VCaP (cell line): Measurements from ENCODE around the gene SLC22A12.
"Not testable (repeated sequence)": the region's sequence is repeated elsewhere in the genome, so short reads cannot be mapped to it uniquely, and the experiment has no call there.

Experiments
- H3K27ac ChIP-seq: fragments of 450-650 bp; 2 replicates; pipeline ENCODE4 v1.5.1; 2017
- TF ChIP-seq, protein P1 (sequence below): fragments of 450-650 bp; conservative IDR thresholded peaks from 2 replicates; pipeline ENCODE4 v1.5.1; 2017; ENCODE audit warnings: mild to moderate bottlenecking, moderate library complexity

The SLC22A12 gene

DNA sequence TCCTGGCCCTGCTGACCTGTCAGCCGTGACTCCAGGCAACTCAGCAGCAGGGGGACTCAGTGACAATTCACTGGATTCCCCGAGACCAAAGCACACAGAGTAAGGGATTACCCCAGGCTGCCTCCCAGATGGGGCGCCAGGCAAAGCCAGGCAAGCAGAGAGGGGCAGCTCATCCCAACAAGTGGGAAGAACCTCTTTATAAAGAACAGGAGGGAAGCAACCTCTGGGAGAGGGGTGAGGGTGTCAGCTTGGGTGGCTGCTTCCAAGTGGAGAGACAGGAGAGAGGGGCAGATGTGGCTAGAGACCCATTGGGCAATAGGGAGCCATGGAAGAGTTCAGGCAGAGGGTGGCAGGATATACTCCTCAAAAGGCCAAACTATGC lies 1.2 kb downstream of the SLC22A12 start:
- H3K27ac ChIP-seq = no peak overlapping the region
- TF ChIP-seq, protein P1, sequence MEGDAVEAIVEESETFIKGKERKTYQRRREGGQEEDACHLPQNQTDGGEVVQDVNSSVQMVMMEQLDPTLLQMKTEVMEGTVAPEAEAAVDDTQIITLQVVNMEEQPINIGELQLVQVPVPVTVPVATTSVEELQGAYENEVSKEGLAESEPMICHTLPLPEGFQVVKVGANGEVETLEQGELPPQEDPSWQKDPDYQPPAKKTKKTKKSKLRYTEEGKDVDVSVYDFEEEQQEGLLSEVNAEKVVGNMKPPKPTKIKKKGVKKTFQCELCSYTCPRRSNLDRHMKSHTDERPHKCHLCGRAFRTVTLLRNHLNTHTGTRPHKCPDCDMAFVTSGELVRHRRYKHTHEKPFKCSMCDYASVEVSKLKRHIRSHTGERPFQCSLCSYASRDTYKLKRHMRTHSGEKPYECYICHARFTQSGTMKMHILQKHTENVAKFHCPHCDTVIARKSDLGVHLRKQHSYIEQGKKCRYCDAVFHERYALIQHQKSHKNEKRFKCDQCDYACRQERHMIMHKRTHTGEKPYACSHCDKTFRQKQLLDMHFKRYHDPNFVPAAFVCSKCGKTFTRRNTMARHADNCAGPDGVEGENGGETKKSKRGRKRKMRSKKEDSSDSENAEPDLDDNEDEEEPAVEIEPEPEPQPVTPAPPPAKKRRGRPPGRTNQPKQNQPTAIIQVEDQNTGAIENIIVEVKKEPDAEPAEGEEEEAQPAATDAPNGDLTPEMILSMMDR = no peak

GRCh38 chr11:64592656-64593055 lies 1.6 kb downstream of the SLC22A12 start:
- H3K27ac ChIP-seq = no peak overlapping the region
- TF ChIP-seq, protein P1 = no peak

- TF ChIP-seq, protein P1 = no peak
- no peak overlapping the region for H3K27ac ChIP-seq
These were observed 2.4 kb downstream of the SLC22A12 start for GRCh38 chr11:64593156-64594105.

DNA sequence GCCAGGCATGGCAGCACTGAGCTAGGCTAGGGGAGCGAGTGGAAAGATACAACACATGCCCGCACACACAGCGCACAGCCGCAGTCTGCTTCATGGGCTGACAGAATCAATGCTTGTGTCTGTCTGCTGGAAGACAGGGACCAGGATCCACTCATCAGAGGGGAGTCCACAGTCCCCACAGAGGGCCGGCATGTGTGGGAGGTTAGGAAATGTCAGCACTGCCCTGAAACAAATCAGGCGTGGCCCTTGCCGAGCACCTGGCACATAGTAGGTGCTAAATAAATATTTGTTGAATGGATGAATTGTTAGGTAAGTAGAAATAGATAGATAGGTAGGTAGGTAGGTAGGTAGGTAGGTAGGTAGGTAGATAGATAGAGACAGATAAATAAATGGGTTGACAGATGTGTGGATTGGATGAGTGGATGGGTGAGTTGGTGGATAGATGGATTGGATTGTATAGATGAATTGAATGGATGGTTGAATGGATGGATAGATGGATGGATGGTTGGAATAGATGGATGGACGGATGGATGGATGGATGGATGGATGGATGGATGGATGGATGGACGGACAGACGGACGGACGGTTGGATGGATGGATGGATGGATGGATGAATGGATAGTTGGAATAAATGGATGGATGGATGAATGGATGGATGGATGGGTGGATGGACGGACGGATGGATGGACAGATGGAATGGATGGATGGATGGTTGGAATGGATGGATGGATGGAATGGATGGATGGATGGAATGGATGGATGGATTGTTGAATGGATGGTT lies 3.3 kb downstream of the SLC22A12 start:
- H3K27ac ChIP-seq = no peak overlapping the region
- TF ChIP-seq, protein P1 = no peak

- H3K27ac ChIP-seq = not testable (repeated sequence)
These were observed 4.9 kb downstream of the SLC22A12 start for GRCh38 chr11:64595922-64596321.

- no peak overlapping the region for H3K27ac ChIP-seq
- TF ChIP-seq, protein P1 = no peak
These were observed 6.7 kb downstream of the SLC22A12 start for GRCh38 chr11:64597671-64598101.

DNA sequence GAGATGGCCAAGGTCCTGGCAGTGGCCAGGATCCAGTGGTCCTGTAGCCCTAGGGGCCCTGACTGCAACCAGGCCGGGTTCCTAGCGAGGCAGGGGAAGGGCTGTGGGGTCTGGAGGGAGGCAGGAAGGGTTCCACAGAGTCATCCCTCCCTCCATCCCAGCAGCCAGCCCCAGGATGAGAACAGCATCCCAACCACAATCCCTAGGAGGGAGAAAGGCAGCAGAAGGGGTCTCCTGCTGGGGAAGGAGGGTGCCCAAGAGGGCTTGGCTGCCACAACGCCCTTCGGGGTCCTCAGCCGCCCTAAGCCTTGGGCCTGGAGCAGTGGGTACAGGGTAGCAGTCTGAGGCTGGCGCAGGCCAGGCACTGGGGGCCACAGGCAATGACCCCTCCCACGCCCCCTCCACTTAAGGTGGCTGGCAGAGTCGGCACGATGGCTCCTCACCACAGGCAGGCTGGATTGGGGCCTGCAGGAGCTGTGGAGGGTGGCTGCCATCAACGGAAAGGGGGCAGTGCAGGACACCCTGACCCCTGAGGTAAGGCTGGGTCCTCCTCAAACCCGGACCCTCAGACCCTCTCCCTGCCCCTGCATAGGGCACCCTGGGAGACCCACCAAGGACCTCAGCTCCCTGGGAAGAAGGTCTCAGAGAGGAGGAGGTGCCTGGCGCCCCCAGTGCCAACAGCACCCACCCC lies 7.2 kb downstream of the SLC22A12 start:
- H3K27ac ChIP-seq = no peak overlapping the region
- TF ChIP-seq, protein P1 = no peak
